HG03097 (cell line): Measurements from ENCODE around the gene SMYD1.

Experiments used
- ATAC-seq: cut with Tn5 transposase; IDR thresholded peaks from one replicate; pipeline ENCODE4 v1.9.1; 2021; ENCODE audit not compliant: unreplicated experiment, low FRiP score

The SMYD1 gene

GRCh38 chr2:88121678-88122077 is 54.1 kb downstream of the SMYD1 start:
- no peak for ATAC-seq

GRCh38 chr2:88122141-88122884 is 54.7 kb downstream of the SMYD1 start:
- ATAC-seq, result no peak

- ATAC-seq, result no peak
Measured at GRCh38 chr2:88123164-88123974, 55.7 kb downstream of the SMYD1 start.

DNA sequence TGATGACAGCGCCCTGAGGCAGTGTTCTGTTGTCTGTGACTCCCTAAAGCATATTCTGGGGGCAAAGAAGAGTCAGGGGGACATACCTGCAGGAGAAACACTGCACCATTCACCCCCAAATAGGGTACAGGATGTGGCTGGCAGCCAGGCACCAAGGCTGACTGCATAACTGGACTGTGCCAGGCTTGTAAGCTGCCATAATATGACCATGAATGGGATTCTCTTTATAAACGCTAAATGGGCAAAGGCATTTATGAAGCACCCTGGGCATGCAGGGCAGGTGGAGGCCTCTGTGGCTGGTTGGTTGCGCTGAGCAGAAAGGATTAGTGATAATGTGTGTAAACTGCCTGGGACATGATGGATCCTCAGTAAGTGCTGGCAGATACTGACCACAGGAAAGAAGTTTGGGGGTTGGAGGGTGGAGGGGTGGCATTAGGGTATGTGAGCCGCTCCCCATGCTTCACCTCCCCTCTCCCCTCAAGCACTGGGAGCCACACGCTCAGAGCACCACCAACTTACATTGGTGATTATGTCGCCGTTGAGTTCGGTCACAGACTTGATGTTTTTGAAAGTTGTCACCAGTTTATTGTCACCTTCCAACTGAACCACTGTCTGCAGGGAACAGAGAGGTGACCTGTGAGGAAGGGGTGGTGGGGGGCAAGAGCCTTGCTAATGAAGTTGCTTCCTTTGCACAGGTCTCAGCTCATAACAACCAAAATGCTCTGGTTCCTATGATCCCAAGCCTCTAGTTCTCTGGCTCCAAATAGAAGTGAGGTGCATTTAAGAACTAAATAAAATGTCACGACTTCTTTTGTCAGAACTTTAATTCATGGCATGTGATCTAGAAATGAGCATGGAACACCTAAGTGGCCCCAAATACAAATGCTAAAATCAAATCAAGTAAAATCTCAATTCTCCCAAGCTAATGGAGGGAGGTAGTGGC is 56.6 kb downstream of the SMYD1 start:
- no peak for ATAC-seq

DNA sequence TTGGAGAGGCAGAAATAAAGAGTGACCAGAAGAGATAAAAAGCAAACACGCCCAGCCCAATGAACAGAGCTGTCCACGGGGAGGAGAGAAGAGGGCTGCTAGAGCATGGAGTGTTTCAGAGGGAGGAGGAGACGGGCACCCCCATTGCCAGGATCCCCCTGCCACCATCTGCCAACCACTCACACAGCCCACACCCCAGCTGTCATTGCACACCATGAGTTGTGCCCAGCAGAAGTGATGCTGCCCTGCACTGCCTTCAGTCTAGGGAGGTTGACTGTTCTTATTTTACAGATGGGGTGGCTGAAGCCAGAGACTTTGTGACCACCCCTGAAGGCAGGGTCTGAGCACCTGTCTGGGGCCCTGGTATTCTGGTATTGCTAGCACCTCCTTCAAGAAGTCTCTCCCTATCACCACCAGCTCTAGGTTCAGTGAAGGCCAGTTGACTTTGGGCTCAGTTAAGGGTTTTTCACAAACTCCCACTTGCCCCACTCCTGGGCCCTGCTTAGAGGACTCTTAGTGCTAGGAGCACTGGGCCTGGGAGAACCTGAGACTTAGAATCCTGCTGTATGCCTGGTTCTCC is 57.8 kb downstream of the SMYD1 start:
- no peak for ATAC-seq

GRCh38 chr2:88125924-88126771 is 58.5 kb downstream of the SMYD1 start:
- no peak for ATAC-seq

GRCh38 chr2:88126772-88127637 is 59.4 kb downstream of the SMYD1 start:
- ATAC-seq, result no peak

- no peak for ATAC-seq
Measured at GRCh38 chr2:88127638-88127887, 59.9 kb downstream of the SMYD1 start.

- ATAC-seq, result no peak
Measured at GRCh38 chr2:88127888-88128653, 60.4 kb downstream of the SMYD1 start, which contains the start of gene FABP1. TSS of gene FABP1 (minus strand) at chr2:88128062. CDS start at chr2:88128017, 45 bp downstream.

DNA sequence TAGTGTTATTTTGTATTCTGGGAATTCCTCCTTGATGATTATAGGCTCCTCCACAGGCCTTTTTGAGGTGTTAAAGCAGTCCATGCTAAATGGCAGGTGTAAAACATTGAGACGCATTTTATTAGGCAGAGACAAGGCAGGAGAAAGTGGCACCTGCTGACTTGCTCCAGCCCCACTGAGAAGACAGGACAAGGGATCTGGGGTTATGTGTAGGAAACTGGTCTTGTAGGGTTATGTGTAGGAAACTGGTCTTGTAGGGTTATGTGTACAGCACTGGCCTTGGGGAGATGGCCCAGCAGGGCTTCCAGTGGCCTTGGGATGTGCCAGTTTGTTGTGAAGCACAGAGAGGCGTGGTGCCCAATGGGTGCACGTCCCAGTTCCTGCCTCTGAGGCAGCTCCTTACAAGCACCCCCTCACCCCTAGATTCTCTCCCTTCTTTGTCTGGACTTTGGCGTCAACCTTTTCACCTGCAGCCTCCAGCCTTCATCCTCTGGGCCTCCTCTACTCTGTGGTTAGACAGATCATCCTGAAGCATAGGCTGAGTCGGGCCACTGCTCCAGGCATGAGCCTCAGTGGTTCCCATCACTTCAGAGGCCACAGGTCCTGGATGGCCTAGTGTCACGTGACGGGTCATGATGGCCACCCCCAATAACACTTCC is 61.2 kb downstream of the SMYD1 start:
- no peak for ATAC-seq

GRCh38 chr2:88129313-88129959 is 61.8 kb downstream of the SMYD1 start:
- no peak for ATAC-seq

DNA sequence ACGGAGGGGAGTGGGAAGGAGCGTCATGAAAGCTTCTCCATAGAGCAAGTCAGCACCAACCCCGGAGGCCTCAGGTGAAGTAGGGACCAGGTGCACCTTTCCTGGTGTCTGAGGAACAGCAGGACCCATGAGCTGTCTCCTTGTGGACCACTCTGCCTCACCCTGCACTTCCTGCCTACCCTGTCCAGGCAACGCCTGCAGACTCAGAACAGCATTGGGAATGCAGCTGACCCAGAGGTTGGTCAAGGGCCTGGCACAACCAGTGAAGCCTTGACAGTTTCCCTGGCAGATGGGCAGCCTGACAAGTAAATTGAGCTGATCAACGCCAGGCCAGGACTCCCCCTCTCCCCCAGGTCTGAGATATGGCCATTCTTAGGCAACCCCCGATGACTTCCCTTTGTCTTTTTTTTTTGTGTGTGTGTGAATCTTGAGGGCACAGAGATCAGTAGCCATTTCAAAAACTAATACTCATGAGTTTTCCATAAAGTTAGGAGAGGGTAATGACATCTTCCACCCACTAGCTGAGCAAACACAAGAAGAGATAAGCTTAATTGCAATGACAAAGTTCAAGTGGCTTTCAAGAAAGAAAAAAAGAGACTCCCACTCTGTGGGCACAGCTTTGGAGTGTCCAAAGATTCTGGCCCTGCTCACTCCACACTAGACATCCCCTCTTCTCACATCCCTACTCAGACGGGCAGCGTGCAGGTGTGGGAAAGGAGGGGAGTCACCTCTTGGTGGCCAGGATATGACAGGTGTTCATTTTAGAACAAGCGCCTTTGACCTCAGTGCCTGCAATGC is 63.8 kb downstream of the SMYD1 start:
- no peak for ATAC-seq

DNA sequence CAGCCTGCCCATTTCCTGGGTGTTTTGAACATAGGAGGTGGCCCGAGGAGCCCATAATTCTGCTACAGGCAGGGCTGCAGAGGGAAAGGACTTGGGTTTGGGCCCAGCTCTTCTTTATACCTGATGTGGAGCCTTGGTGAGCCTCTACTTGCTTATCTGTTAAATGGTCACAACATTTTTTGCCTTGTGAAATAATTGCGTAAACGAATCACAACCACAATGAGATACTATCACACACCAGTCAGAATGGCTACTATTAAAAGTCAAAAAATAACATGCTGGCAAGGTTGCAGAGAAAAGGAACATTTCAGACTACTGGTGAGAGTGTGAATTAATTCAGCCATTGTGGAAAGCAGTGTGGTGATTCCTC is 64.4 kb downstream of the SMYD1 start:
- no peak for ATAC-seq

- ATAC-seq, result no peak
Measured at GRCh38 chr2:88133875-88134274, 66.2 kb downstream of the SMYD1 start.

DNA sequence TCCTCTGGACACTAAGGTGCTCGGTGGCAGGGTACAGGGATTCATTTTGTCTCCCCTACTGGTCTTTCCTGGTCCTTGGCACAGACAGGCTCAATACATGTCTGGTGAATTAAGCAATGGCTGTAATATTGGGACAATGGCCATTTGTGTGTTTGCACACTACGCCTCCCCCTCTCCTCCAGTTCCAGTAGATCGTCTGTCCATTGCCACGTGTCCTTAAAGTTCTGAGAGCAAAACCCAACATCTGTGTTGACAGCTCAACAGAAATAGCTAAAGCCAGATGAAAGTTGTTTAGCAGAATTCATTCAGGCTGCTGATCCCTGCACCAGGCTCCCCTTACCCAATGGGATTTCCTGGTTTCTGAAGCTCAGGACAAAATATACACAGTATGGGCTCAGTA is 69.2 kb downstream of the SMYD1 start:
- ATAC-seq, result no peak

DNA sequence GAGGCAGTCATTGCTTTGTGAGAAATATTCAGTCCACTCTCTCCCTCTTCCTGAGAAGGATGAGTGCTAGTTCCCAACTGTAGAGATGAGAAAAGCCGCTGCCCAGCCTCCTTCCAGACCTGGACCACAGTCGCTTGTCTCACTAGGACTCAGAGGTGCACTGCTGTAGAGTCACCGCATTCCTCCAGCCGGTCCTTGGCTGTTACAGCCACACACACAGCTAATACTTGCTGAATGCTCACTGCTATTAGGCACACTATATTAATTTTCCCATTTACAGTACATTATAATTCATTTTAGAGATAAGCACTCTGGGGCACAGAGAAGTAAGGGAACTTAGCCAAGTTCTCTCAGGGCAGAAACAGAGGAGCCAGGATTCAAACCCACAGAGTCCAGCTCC is 70.2 kb downstream of the SMYD1 start:
- no peak for ATAC-seq
